ENCODE data around the gene LZTS2.

LZTS2 gene

GRCh38 chr10:101007915-101008822, 8.6 kb downstream of the LZTS2 start (continued):
- no peak for TF ChIP-seq ZNF18 (tag by site-specific recombination; IDR thresholded peaks at IDR 0.05)
- TF ChIP-seq ZFHX2 (tag by site-specific recombination; conservative IDR thresholded peaks at IDR 0.05) = peak; percentile 88
- peak; percentile 93 for TF ChIP-seq EGR2 (tag by site-specific recombination; IDR thresholded peaks at IDR 0.05; ENCODE audit: low read depth)

- no peak for TF ChIP-seq KLF10 (tag by site-specific recombination; IDR thresholded peaks at IDR 0.05)
- no peak for TF ChIP-seq WT1 (tag by site-specific recombination; IDR thresholded peaks at IDR 0.05)
- H3K27ac ChIP-seq (ENCODE audit: extremely low read depth, low read depth, low read length) = no peak overlapping the region
- POLR2A ChIA-PET = interaction anchor here (1.0 kb wide), 1 partner anchor 11 kb away, joined by 3 read pairs; no protein-coding TSS in a partner anchor
Measured at GRCh38 chr10:101008823-101009423, 9.3 kb downstream of the LZTS2 start.

GRCh38 chr10:101010329-101010728, 10.7 kb downstream of the LZTS2 start:
- H3K9me3 ChIP-seq (ENCODE audit: control insufficient read depth, insufficient read depth, low read depth, low read length) = no peaks in the 10 kb centered on the region
- no peak for TF ChIP-seq TRIM28 (IDR thresholded peaks at IDR 0.05; ENCODE audit: borderline replicate concordance, low read length)
- no peak for TF ChIP-seq EGR2 (tag by site-specific recombination; IDR thresholded peaks at IDR 0.05; ENCODE audit: low read depth)
- TF ChIP-seq ZNF16 (tag by site-specific recombination; IDR thresholded peaks at IDR 0.05; ENCODE audit: low read depth) = no peak
- no peak for TF ChIP-seq ELK4 (IDR thresholded peaks at IDR 0.05; ENCODE audit: borderline replicate concordance, low read depth, low read length)
- TF ChIP-seq GLIS2 (tag by site-specific recombination; IDR thresholded peaks at IDR 0.05) = no peak
- TF ChIP-seq PRDM4 (tag by site-specific recombination; IDR thresholded peaks at IDR 0.05) = no peak
- no peak for TF ChIP-seq KLF10 (tag by site-specific recombination; IDR thresholded peaks at IDR 0.05)
- TF ChIP-seq TCF7L2 (IDR thresholded peaks at IDR 0.05; ENCODE audit: borderline replicate concordance, low read depth, low read length) = no peak
- TF ChIP-seq ZIC2 (tag by site-specific recombination; IDR thresholded peaks at IDR 0.05) = no peak
- TF ChIP-seq OVOL3 (tag by site-specific recombination; IDR thresholded peaks at IDR 0.05) = no peak
- TF ChIP-seq ZNF146 (tag by site-specific recombination; IDR thresholded peaks at IDR 0.05) = no peak
- no peak for TF ChIP-seq HOXD13 (CRISPR knock-in tag; IDR thresholded peaks at IDR 0.05; ENCODE audit: borderline replicate concordance)
- no peak for TF ChIP-seq ZFP41 (tag by site-specific recombination; IDR thresholded peaks at IDR 0.05; ENCODE audit: borderline replicate concordance)
- ChIA-PET POLR2A (interaction anchor here (0.6 to 2.4 kb wide), 2 partner anchors 12 to 14 kb away, joined by 3 to 7 read pairs; no protein-coding TSS in a partner anchor), CTCF (interaction anchor here (0.6 to 4.8 kb wide), 7 partner anchors 8 to 72 kb away, joined by 3 to 64 read pairs (median 13); partner anchors contain the start of gene LZTS2)
- H3K27ac ChIP-seq (ENCODE audit: extremely low read depth, low read depth, low read length) = no peak overlapping the region
- H3K36me3 ChIP-seq (ENCODE audit: control insufficient read depth in 2 of 2, insufficient read depth in 1 of 2, low read length in 2 of 2) = peaks cover 0 to 24% of the 10 kb centered on the region in 2 experiments; a peak in 1 of 3 replicates
- H3K4me1 ChIP-seq (ENCODE audit: control insufficient read depth, insufficient read depth, low read length) = peaks cover 4% of the 10 kb centered on the region; the same call in 1 of the 2 replicates
- no peak overlapping the region for H3K4me3 ChIP-seq (ENCODE audit: low read depth, low read length)

More at GRCh38 chr10:101008823-101009423, 9.3 kb downstream of the LZTS2 start:
- Histone ChIP-seq H3K36me3 (ENCODE audit: control insufficient read depth in 2 of 2, insufficient read depth in 1 of 2, low read length in 2 of 2) (peaks cover 5 to 38% of the 10 kb centered on the region in 2 experiments; a peak in 2 of 3 replicates), H3K4me3 (ENCODE audit: low read depth, low read length) (no peak overlapping the region), H3K9me3 (ENCODE audit: control insufficient read depth, insufficient read depth, low read depth, low read length) (no peaks in the 10 kb centered on the region), H3K4me1 (ENCODE audit: control insufficient read depth, insufficient read depth, low read length) (peaks cover 4% of the 10 kb centered on the region; the same call in 1 of the 2 replicates)
- CTCF ChIA-PET = interaction anchor here (2.0 to 4.8 kb wide), 2 partner anchors 11 to 14 kb away, joined by 5 to 64 read pairs; partner anchors contain the start of gene LZTS2
